ENCODE results near the gene FRMD4B. TPM values are rescaled to one million over a fixed set of nuclear protein-coding genes. Genes with fewer than 3 reads are reported as not detected.

FRMD4B gene
- 13.0 and 17.3 TPM in 2 replicates for total RNA-seq (ENCODE audit: low replicate concordance)

DNA sequence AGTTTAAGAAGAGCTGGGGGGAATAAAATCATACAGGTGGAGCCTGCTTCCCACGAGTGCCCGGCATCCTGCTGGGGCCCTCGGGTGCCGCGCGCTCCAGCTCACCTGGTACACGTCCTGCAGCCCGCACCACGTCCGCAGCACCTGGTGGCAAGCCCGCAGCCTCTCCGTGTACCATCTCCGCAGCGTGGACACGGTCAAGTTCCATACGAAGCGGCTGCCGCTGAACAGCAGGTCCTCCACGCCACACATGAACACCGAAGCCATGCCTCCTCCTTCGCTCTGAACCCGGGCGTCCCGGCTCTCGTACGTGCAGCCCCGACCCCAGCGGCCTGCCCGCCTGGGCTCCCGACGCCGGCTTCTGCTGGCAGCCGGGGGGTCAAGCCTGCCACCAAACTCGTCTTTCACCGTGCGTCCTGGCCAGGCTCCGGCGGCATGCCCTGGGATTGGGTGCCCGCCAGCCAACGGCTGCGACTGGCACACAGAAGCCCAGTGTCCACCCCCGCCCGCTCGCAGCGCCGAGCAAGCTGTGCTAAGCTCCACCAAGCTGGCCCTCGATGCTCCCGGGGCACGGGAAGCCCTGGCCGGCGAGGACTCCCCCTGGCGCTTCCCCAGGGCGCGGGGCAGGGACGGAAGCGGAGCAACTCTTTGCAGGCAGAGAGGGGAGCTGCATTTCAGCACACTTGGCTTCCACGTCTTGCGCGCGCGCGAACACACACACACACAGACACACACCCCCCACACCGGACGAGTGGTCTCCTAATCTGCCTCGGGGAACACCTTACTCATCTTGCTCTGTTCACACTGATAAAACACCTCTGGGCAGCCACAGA, at the start of gene FRMD4B:
Gene FRMD4B (minus strand): TSS at position 366 of the 833 bp plus-strand sequence. CDS start 99 bp downstream, at position 267.
- Mint-ChIP-seq H3K36me3 (no peaks in the 10 kb centered on the region), H3K27ac (no peak within 1 kb of the TSS), H3K4me3 (peak within 1 kb of the TSS; percentile 85), H3K4me1 (peaks cover 13% of the 10 kb centered on the region), H3K27me3 (ENCODE audit: insufficient read depth, low read depth) (peaks cover 25% of the 10 kb centered on the region), H3K9me3 (no peaks in the 10 kb centered on the region)
- TF ChIP-seq EZH2 (IDR thresholded peaks at IDR 0.05): peak; percentile 70
- TF ChIP-seq, protein P1, sequence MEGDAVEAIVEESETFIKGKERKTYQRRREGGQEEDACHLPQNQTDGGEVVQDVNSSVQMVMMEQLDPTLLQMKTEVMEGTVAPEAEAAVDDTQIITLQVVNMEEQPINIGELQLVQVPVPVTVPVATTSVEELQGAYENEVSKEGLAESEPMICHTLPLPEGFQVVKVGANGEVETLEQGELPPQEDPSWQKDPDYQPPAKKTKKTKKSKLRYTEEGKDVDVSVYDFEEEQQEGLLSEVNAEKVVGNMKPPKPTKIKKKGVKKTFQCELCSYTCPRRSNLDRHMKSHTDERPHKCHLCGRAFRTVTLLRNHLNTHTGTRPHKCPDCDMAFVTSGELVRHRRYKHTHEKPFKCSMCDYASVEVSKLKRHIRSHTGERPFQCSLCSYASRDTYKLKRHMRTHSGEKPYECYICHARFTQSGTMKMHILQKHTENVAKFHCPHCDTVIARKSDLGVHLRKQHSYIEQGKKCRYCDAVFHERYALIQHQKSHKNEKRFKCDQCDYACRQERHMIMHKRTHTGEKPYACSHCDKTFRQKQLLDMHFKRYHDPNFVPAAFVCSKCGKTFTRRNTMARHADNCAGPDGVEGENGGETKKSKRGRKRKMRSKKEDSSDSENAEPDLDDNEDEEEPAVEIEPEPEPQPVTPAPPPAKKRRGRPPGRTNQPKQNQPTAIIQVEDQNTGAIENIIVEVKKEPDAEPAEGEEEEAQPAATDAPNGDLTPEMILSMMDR (IDR thresholded peaks at IDR 0.05): peak; percentile 21
- TF ChIP-seq EZH2phosphoT487 (IDR thresholded peaks at IDR 0.05): peak; percentile 55
- no peak within 1 kb of the TSS for H3K27ac ChIP-seq
- peak within 1 kb of the TSS; percentile 97 for H3K4me2 ChIP-seq
- H2AFZ ChIP-seq (replicated peaks): no peak within 1 kb of the TSS
- peaks cover 21% of the 10 kb centered on the region for H3K4me1 ChIP-seq
- H4K20me1 ChIP-seq (ENCODE audit: low read depth): peaks cover 30% of the 10 kb centered on the region
- no peaks in the 10 kb centered on the region for H3K79me2 ChIP-seq (ENCODE audit: low read depth)
- no peak within 1 kb of the TSS for H3K9ac ChIP-seq
- no peaks in the 10 kb centered on the region for H3F3A ChIP-seq (ENCODE audit: low read depth)
- peak within 1 kb of the TSS; percentile 58 for H3K4me3 ChIP-seq
- H3K36me3 ChIP-seq: no peaks in the 10 kb centered on the region
- peaks cover 48% of the 10 kb centered on the region for H3K27me3 ChIP-seq
- DNase-seq (ENCODE audit: low spot score): peak; percentile 67
- H3K9me3 ChIP-seq (ENCODE audit: low read depth): no peaks in the 10 kb centered on the region

DNA sequence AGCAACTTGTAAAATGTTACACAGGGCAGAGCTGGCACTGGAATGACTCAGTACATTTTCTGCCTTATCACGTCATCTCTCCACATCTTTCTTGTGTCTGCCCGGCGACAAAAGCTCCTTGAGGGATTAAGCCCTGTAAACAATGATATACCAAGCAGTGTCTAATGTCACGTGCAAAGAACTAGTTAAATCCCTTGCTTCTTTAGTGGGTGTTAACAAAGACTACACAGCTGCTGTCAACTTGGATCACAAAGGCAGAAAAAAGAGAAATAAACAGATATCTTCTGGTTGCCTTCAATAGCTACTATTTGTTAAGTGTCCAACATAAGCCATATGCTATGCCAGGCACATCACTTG, 48.1 kb upstream of the FRMD4B start:
- Histone ChIP-seq H2AFZ (replicated peaks) (no peak overlapping the region), H3K4me1 (peaks cover 18% of the 10 kb centered on the region), H3K36me3 (no peaks in the 10 kb centered on the region), H4K20me1 (ENCODE audit: low read depth) (no peaks in the 10 kb centered on the region), H3K9me3 (ENCODE audit: low read depth) (no peaks in the 10 kb centered on the region), H3K9ac (no peak overlapping the region), H3K27ac (no peak overlapping the region), H3F3A (ENCODE audit: low read depth) (no peaks in the 10 kb centered on the region), H3K27me3 (no peaks in the 10 kb centered on the region), H3K4me3 (no peak overlapping the region), H3K4me2 (peak overlapping the region; percentile 54), H3K79me2 (ENCODE audit: low read depth) (no peaks in the 10 kb centered on the region)
- Mint-ChIP-seq H3K36me3 (no peaks in the 10 kb centered on the region), H3K27me3 (ENCODE audit: insufficient read depth, low read depth) (no peaks in the 10 kb centered on the region), H3K4me3 (no peak overlapping the region), H3K4me1 (peaks cover 14% of the 10 kb centered on the region), H3K27ac (no peak overlapping the region), H3K9me3 (no peaks in the 10 kb centered on the region)
- no peak for TF ChIP-seq EZH2phosphoT487 (IDR thresholded peaks at IDR 0.05)
- no peak for TF ChIP-seq EZH2 (IDR thresholded peaks at IDR 0.05)
- TF ChIP-seq, protein P1 (IDR thresholded peaks at IDR 0.05): no peak
- peak; percentile 81 for DNase-seq (ENCODE audit: low spot score)

DNA sequence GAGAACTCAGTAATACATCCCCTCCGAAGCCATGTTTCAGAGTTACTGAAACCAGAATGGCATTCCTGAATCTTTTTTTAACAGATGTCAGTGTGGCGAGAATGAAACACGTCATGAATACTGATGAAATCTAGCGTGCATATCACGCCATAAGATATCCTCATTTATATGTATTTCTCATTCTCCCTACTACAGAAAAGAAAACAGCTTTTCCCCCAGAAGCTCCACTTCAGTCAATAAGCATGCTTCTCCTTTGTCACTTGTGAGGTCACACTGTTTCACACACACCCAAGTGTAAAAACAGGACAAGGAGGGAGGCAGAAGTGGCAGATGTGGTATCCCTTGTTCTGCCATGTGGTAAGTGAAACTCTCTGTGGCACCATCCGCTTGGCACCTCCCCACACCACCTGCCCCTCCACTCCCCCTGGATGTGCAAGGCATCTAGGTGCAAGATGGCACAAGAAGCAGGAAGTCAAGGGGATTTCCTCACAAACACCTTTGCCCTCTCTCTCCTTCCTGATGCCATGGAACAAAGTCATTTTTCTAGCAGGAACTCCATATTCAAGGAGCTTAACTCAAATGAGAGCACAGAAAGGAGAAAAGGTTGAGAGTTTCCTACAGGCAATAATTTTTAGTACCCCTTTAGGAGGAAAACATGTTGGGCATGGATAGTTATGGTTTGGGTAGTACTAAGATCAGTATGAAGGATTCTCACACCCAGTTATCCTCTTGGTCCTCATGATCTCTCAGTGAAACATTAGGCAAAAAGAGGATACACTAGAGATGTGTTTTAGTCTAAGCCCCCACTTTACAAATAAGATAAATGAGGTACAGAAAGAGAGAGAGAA, 47.5 kb upstream of the FRMD4B start:
- Mint-ChIP-seq H3K27ac (no peak overlapping the region), H3K36me3 (no peaks in the 10 kb centered on the region), H3K4me1 (peaks cover 14% of the 10 kb centered on the region), H3K27me3 (ENCODE audit: insufficient read depth, low read depth) (no peaks in the 10 kb centered on the region), H3K9me3 (no peaks in the 10 kb centered on the region), H3K4me3 (no peak overlapping the region)
- no peak overlapping the region for H3K9ac ChIP-seq
- no peaks in the 10 kb centered on the region for H3K27me3 ChIP-seq
- H3F3A ChIP-seq (ENCODE audit: low read depth): no peaks in the 10 kb centered on the region
- H4K20me1 ChIP-seq (ENCODE audit: low read depth): no peaks in the 10 kb centered on the region
- peaks cover 18% of the 10 kb centered on the region for H3K4me1 ChIP-seq
- no peak overlapping the region for H2AFZ ChIP-seq (replicated peaks)
- no peaks in the 10 kb centered on the region for H3K36me3 ChIP-seq
- H3K79me2 ChIP-seq (ENCODE audit: low read depth): no peaks in the 10 kb centered on the region
- no peaks in the 10 kb centered on the region for H3K9me3 ChIP-seq (ENCODE audit: low read depth)
- no peak for DNase-seq (ENCODE audit: low spot score)
- H3K4me3 ChIP-seq: no peak overlapping the region
- peak overlapping the region; percentile 54 for H3K4me2 ChIP-seq
- TF ChIP-seq, protein P1 (IDR thresholded peaks at IDR 0.05): no peak
- TF ChIP-seq EZH2phosphoT487 (IDR thresholded peaks at IDR 0.05) (no peak), EZH2 (IDR thresholded peaks at IDR 0.05) (no peak)
- H3K27ac ChIP-seq: no peak overlapping the region

Data from neural progenitor cell (in vitro differentiated cells).